GM10266 (cell line): ENCODE results near the gene F8.

ENCODE experiments used
- DNase-seq: peaks from one replicate; pipeline ENCODE4 v3.0.0; 2012; ENCODE audit errors: extremely low spot score
- CTCF ChIP-seq: IDR thresholded peaks from 2 replicates; pipeline ENCODE4 v1.5.1; 2012; ENCODE audit warnings: mild to moderate bottlenecking, low read depth; ENCODE audit not compliant: control insufficient read depth, insufficient read depth; ENCODE audit errors: missing control alignments

Gene F8

DNA sequence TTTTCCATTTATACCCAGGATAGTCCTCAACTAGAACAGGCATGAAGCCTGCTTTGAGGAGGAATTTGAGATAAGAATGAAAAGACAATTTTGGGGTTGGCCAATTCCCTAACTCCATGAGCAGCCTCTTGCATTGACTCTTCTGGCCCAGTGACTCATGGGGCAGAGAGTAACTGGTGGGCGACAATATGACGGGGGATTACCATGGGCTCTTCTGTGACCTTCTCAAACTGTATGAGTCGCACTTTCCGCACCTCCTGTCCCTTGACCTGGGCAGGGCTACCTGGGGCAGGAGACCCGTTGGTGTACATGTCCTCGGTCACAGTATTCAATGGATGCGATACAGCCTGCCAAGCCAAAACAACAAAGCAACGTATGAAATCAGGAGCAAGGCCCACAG, 230.6 kb downstream of the F8 start:
- TF ChIP-seq CTCF = no peak
- no peak for DNase-seq

DNA sequence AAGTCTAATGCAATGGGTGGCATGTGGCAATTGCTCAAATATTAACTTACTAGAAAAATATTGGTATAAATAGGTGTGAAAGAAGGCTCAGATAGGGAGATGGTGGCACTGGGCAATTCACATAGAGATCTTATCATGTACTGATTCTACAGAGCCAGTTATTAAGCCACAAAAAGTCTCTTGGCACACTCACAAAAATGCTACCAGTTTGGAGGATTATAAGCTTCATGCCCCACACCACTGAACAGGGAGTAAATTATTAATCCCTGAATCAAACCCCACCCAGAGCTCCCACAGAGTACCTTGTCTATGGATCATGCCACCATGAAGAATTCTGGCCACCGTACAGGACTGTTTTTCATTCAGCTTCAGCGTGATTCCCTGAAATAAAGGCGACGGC, 231.1 kb downstream of the F8 start:
- no peak for DNase-seq
- no peak for TF ChIP-seq CTCF
